ENCODE data around the gene INKA2. TPM values are rescaled to one million over a fixed set of nuclear protein-coding genes. Genes with fewer than 3 reads are reported as not detected.
A peak's percentile ranks its signal among the peaks of the same experiment; 100 is the strongest.

The INKA2 gene
- polyA plus RNA-seq, 10 donors, result 23.4 to 54.9 (median 39.6) TPM

GRCh38 chr1:111734426-111734825 is 4.8 kb downstream of the INKA2 start:
- DNase-seq, result no peak

- DNase-seq, result no peak
These were observed 5.2 kb downstream of the INKA2 start for GRCh38 chr1:111733992-111734341.

DNA sequence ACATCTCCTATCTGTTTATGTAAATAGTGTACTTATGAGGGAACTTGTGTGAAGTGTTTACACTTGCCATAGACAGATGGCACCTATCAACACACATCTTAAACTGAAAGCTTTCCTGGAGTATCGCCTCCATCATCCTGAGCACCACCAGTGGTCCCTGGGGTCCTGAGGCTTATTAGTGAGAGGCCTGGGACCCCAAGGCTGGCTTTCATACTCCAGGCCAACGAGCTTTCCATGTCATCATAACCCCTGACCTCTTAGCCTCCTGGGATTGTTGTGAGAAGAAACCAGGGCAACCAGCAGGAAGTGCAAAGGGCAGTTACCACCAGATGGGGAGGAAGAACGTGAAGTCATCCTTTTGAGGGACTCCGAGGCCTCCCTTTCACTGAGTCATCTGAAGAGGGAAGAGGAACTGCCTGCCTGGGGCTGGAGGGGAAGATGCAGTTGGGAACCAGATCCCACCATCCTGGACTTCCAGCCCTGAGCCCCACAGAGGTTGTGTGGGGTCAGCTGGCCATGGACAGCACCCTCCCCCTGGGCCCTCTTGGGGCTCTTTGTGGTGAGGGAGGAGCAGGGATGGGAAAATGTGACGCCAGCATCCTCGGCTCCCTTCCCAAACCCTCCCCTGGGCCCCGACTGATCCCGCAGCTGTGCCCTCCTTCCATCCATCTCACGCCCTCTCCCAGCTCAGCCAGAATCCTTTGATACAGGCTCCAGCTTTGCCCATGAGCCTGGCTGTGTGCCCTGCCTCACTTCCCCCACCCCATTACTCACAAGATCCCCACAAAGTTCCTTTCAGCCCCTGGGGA is 5.8 kb downstream of the INKA2 start:
- peak in 2 of 3 donors; percentile 58 to 79 for DNase-seq

GRCh38 chr1:111732718-111733117 is 6.5 kb downstream of the INKA2 start:
- DNase-seq, result no peak

GRCh38 chr1:111731956-111732355 is 7.2 kb downstream of the INKA2 start:
- DNase-seq, result no peak

- DNase-seq, result no peak
These were observed 8.5 kb downstream of the INKA2 start for GRCh38 chr1:111730706-111731105.

GRCh38 chr1:111729946-111730681 is 9.1 kb downstream of the INKA2 start:
- DNase-seq, result peak in 1 of 3 donors; percentile 78

DNA sequence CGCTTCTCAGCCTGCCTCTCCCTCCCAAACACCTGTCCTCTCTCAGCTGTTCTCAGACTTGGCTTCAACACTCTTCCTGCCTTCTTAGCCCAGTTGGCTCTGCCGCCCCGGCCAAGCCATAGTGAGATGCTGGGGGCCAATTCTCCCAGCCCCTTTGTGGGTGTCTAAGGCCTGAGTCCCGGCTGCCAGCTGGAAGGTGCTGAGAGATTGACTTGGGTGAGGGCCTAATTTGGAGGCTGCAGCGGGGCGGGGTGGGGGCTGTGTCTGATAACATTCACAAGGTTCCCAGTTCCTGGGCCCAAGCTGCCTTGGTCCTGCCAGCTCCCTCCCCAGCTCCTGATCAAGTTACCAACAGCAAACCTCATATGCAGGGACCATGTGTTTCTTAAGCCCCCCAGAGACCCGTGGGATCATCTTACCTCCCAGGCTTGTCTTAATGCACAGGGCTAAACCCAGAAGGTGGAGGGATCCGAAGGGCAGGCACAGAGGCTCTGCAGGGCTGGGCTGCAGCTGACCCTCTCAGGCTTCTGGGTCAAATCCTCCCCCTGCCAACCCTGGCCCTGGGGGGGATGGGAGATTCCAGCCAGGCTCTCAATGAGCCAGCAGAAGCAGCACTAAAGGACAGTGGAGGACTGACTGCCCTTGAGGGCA is 9.8 kb downstream of the INKA2 start:
- DNase-seq, result peak in 2 of 3 donors; percentile 69 to 80

- no peak for DNase-seq
These were observed 12.1 kb downstream of the INKA2 start for GRCh38 chr1:111727056-111727455.

GRCh38 chr1:111725192-111725591 is 14.0 kb downstream of the INKA2 start:
- DNase-seq, result peak in 2 of 3 donors; percentile 57 to 71

DNA sequence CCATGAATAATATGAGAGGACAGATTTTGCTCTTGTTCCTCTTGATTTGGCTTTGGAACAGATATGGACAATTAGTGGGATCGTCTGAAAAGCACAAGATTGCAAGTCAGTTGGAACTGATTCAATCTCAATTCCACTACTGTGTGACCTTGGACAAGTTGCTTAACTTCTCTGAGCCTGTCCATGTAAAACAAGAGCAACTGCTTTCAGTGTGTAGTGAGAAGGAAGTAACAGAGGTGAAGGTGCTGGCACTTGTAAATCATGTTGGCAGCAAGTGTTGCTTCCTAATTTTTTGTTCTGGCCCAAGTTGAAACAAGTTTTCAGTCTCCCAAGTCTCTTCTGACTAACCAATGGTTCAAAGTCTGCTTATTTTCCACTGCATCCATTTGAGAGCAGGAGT is 15.3 kb downstream of the INKA2 start:
- DNase-seq, result no peak

GRCh38 chr1:111723091-111723806 is 15.9 kb downstream of the INKA2 start:
- DNase-seq, result no peak

DNA sequence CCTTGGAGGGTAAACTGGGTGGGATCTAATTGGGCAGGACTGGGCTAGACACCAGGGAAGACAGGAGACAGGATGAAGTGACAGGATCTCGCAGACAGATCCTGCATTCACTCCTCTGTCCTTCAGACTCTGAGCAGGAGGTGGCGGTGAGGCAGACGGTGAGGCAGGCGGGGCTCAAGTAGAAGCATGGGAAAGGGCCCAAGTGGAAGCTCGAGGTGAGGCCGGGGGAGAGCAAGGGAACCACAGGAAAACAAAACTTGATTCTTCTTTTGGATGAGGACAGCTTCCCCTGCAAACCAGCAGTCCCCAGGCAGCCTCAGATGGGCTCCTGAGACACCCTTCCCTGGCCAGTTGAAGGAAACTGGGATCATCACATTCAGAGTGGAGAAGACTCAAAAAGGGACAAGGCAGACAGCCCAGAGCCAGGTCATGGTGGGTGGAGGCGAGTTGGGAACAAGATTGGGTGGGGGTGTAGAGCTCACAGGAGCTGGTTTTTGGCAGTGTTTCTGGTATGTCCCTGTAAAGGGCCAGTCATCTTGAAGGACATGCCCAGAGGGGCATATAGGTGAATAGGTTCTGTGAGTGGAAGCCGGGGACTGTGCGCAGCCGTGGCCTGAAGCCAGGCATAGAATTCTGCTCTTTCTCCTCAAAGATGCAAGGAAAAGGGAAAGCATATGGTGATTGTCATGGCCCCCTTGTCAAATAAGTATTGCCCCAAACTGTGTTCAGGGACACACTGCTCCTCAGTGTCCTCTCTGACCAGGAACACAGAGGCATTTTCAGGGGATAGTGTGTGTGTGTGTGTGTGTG is 18.0 kb downstream of the INKA2 start:
- DNase-seq, result no peak

DNA sequence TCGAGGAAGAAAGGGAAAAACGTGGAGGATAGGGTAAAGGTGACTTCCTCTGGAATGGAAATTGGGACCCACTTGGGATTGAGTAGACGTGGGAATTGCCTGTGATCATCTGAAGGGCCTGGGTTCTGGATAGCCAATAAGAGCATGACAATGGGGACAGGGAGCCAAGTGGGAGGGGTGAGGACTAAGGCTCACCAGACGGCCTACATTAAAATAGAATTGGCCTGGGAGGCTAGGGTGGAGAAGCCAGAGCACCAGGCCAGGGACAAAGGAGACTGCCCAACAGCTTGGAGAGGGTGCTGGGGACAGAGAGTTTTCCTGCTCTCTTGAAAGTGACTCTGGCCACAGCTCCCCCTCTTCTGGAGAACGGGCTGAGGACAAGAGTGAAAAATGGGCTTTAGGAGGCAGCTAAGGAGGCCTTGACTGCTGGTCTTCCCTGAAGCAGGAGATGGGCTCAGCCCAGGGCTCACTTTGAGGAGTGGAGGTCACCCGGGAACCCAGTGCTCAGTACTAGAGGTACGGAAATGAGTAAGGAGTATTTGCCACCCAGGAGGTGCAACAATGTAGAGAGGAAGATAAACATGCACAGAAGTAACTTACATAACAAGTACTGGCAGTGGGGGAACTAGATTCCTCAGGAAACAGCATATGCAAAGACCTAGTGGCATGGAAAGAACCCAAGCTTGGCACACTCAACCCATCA is 18.8 kb downstream of the INKA2 start:
- no peak for DNase-seq

DNA sequence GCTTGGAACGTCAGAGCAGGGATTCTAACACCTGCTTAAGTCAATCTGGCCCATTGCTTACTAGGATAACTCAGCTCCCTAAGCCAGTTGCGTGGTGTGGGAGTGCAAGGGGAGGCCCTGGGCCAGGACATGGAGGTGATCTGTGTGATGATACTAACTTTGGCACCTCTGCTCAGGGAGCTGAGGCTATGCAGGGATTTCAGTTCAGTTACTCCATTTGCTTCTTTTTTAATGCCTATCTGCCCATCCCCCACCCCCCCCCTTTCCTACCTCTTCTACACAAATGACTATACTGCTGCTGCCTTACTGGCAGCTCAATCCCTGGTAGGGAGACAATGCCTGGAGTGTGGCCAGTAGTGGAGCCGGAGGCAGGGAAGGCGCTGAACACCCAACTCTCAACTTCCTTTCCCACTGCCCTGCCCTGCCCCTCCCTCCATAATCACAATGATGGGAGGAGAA is 19.5 kb downstream of the INKA2 start:
- peak; percentile 64 to 72 (median 71) for DNase-seq

GRCh38 chr1:111719135-111719534 is 20.1 kb downstream of the INKA2 start:
- no peak for DNase-seq

GRCh38 chr1:111717450-111717849 is 21.7 kb downstream of the INKA2 start:
- no peak for DNase-seq

DNA sequence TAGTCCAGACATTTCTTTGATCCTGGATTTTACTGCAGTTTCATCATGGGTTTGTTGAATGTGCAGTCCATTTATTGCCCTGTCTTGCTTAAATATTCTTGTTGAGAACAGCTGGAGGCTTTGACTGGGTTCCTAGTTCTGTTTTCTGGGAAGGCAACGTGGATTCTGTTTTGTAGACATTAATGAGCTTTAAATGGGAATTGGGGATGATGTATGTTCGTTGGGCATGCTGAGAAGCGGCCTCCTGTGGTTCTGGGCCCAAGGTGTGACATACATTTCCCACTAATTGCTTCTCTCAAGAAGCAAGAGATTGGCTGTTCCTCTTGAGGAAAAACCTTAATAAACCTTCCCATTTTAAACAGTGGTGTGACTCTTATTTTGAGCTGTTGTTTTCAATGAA is 22.9 kb downstream of the INKA2 start:
- DNase-seq, result no peak

DNA sequence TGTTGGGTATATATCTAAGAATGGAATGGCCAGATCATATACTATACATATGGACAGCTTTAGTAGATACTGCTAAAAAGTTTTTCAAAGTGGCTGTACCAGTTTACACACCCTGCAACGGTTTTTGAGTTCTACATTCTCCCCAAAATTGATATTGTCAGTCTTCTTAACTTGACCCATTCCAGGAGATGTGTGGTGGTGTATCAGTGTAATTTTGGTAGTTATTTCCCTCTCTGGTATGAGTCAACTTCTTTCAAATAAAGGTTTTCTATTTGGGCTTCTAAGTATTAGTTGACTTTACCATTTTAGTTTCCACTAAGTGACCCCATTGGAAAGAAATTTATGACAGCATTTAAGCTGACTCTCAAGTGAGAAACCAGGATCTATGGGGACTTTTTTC is 29.2 kb downstream of the INKA2 start:
- no peak for DNase-seq

DNA sequence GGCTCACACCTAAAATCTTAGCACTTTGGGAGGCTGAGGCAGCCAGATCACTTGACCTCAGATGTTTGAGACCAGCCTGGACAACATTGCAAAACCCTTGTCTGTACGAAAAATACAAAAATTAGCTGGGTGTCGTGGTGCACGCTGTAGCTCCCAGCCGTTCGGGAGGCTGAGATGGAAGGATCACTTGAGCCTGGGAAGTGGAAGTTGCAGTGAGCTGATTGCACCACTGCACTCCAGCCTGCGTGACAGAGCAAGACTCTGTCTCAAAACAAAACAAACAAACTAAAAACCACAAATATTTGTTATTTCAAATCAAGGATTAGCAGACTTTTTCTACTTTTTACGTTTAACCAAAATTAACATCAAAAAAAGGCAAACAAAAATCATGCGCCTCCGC is 31.3 kb downstream of the INKA2 start:
- DNase-seq, result no peak
